ENCODE measurements around the gene ARHGAP15.
A peak's percentile ranks its signal among the peaks of the same experiment; 100 is the strongest.

Gene ARHGAP15

DNA sequence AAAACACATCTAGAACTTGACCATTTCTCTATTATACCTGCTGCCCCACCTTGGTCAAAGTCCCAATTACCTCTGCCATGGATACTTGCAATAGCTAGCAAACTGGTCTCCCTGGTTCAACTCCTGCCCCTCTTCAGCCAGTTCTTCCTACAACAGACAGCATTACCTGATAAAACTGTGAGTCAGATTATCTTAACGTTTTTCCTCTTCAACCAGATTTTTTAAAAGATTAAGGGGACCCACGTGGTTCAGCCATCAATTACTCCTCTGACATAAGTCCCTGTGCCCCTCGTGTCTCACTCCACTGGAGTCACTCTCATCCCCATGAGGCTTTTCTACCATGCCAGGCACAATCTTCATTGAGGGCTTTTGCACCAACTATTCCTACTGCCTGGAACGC, 5.3 kb upstream of the ARHGAP15 start:
- no peak overlapping the region for H2BK15ac ChIP-seq (ENCODE audit: low read length)
- H3K18ac ChIP-seq (ENCODE audit: low read length), result no peak overlapping the region
- no peaks in the 10 kb centered on the region for H3K9me3 ChIP-seq (replicated peaks in 1 of 2; ENCODE audit: control insufficient read depth in 2 of 2, insufficient read depth in 1 of 2, low read depth in 1 of 2, low read length in 2 of 2)
- H4K8ac ChIP-seq (ENCODE audit: low read depth, low read length), result no peak overlapping the region
- H3K4me1 ChIP-seq (ENCODE audit: control insufficient read depth in 2 of 2, insufficient read depth in 1 of 2, low read depth in 1 of 2, low read length in 2 of 2), result peaks cover 0 to 2% of the 10 kb centered on the region in 2 donors
- no peak overlapping the region for H2BK12ac ChIP-seq (ENCODE audit: low read length)
- no peak overlapping the region for H3K4me3 ChIP-seq (ENCODE audit: low read length in 2 of 2)
- H3K27me3 ChIP-seq (ENCODE audit: control insufficient read depth in 3 of 3, insufficient read depth in 3 of 3, low read depth in 1 of 3, low read length in 3 of 3), result no peaks in the 10 kb centered on the region
- no peaks in the 10 kb centered on the region for H3K79me1 ChIP-seq (ENCODE audit: low read depth, low read length)
- no peak overlapping the region for H2BK5ac ChIP-seq (ENCODE audit: low read length)
- no peak overlapping the region for H2AFZ ChIP-seq (ENCODE audit: low read length)
- H3K4me2 ChIP-seq (ENCODE audit: insufficient read depth, low read length, poor library complexity, severe bottlenecking), result no peak overlapping the region
- no CpG with 5 or more reads among the region's 4 CpGs for WGBS, 2 donors (ENCODE audit: extremely low coverage in 2 of 2, insufficient read length in 2 of 2, insufficient replicate concordance in 1 of 2)
- H3K23ac ChIP-seq (ENCODE audit: low read depth, low read length, poor library complexity), result no peak overlapping the region
- no peak overlapping the region for H2BK120ac ChIP-seq (ENCODE audit: low read depth, low read length)
- no peak for DNase-seq (ENCODE audit: low spot score)
- H3K36me3 ChIP-seq (replicated peaks in 1 of 2; ENCODE audit: control insufficient read depth in 2 of 2, insufficient read depth in 2 of 2, low read length in 2 of 2), result no peaks in the 10 kb centered on the region
- no peak overlapping the region for H3K27ac ChIP-seq (replicated peaks; ENCODE audit: low read length)
- H4K91ac ChIP-seq (ENCODE audit: low read depth, low read length, poor library complexity), result no peak overlapping the region
- no peak overlapping the region for H2AK5ac ChIP-seq (ENCODE audit: low read depth, low read length)
- H3K9ac ChIP-seq (ENCODE audit: low read depth, low read length, poor library complexity), result no peak overlapping the region
- no peak overlapping the region for H3K14ac ChIP-seq (ENCODE audit: low read length)
- H3K4ac ChIP-seq (ENCODE audit: low read length), result no peak overlapping the region

DNA sequence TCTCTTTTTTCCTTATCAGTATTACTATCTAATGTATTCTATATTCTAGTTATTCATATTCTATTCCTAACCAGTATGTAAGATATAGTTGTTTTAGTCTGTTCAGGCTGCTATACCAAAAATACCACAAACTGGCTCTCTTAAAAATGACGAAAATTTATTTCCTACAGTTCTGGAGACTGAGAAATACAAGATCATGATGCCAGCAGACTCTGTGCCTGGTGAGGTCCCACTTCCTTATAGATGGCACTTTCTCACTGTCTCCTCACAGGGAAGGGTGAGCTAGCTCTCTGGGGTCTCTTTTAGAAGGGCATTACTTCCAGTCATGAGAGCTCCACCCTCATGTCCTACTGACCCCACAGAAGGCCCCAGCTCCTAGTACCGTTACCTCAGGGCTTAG, 4.8 kb upstream of the ARHGAP15 start:
- H3K4ac ChIP-seq (ENCODE audit: low read length), result no peak overlapping the region
- peaks cover 0 to 2% of the 10 kb centered on the region in 2 donors for H3K4me1 ChIP-seq (ENCODE audit: control insufficient read depth in 2 of 2, insufficient read depth in 1 of 2, low read depth in 1 of 2, low read length in 2 of 2)
- H3K18ac ChIP-seq (ENCODE audit: low read length), result peak overlapping the region; percentile 64
- H2BK120ac ChIP-seq (ENCODE audit: low read depth, low read length), result no peak overlapping the region
- H3K27me3 ChIP-seq (ENCODE audit: control insufficient read depth in 3 of 3, insufficient read depth in 3 of 3, low read depth in 1 of 3, low read length in 3 of 3), result no peaks in the 10 kb centered on the region
- no peak overlapping the region for H3K27ac ChIP-seq (replicated peaks; ENCODE audit: low read length)
- H2AFZ ChIP-seq (ENCODE audit: low read length), result no peak overlapping the region
- no peak overlapping the region for H2BK12ac ChIP-seq (ENCODE audit: low read length)
- no CpG with 5 or more reads among the region's 2 CpGs for WGBS, 2 donors (ENCODE audit: extremely low coverage in 2 of 2, insufficient read length in 2 of 2, insufficient replicate concordance in 1 of 2)
- no peak overlapping the region for H2BK5ac ChIP-seq (ENCODE audit: low read length)
- no peak overlapping the region for H4K8ac ChIP-seq (ENCODE audit: low read depth, low read length)
- no peak overlapping the region for H3K14ac ChIP-seq (ENCODE audit: low read length)
- H3K4me2 ChIP-seq (ENCODE audit: insufficient read depth, low read length, poor library complexity, severe bottlenecking), result no peak overlapping the region
- no peaks in the 10 kb centered on the region for H3K9me3 ChIP-seq (replicated peaks in 1 of 2; ENCODE audit: control insufficient read depth in 2 of 2, insufficient read depth in 1 of 2, low read depth in 1 of 2, low read length in 2 of 2)
- H3K4me3 ChIP-seq (ENCODE audit: low read length in 2 of 2), result no peak overlapping the region
- DNase-seq (ENCODE audit: low spot score), result no peak
- no peak overlapping the region for H4K91ac ChIP-seq (ENCODE audit: low read depth, low read length, poor library complexity)
- no peak overlapping the region for H2BK15ac ChIP-seq (ENCODE audit: low read length)
- no peaks in the 10 kb centered on the region for H3K36me3 ChIP-seq (replicated peaks in 1 of 2; ENCODE audit: control insufficient read depth in 2 of 2, insufficient read depth in 2 of 2, low read length in 2 of 2)
- no peak overlapping the region for H3K23ac ChIP-seq (ENCODE audit: low read depth, low read length, poor library complexity)
- H2AK5ac ChIP-seq (ENCODE audit: low read depth, low read length), result no peak overlapping the region
- no peak overlapping the region for H3K9ac ChIP-seq (ENCODE audit: low read depth, low read length, poor library complexity)
- H3K79me1 ChIP-seq (ENCODE audit: low read depth, low read length), result no peaks in the 10 kb centered on the region

DNA sequence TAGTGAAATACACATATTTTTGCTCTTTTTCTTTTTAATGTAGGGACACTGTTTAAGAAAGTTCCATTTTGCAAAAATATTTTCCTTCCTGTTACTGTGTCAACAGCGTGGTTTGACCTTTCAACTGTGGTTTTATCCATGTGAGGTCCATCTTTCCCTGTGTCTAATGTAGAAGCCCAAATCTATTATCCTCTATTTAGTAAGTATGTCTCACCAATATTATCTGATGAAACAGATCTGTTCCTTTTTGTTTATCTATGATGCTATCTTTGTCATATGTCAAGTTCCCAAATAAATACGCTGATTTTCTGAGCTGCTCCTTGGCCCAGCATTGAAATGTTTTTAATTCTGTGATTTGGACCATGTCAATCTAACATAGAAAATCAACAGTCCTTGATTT, 3.5 kb upstream of the ARHGAP15 start:
- Histone ChIP-seq H3K27ac (replicated peaks; ENCODE audit: low read length) (no peak overlapping the region), H2BK15ac (ENCODE audit: low read length) (no peak overlapping the region), H2AFZ (ENCODE audit: low read length) (no peak overlapping the region), H3K14ac (ENCODE audit: low read length) (no peak overlapping the region), H2BK5ac (ENCODE audit: low read length) (no peak overlapping the region), H3K27me3 (ENCODE audit: control insufficient read depth in 3 of 3, insufficient read depth in 3 of 3, low read depth in 1 of 3, low read length in 3 of 3) (no peaks in the 10 kb centered on the region), H3K4me1 (ENCODE audit: control insufficient read depth in 2 of 2, insufficient read depth in 1 of 2, low read depth in 1 of 2, low read length in 2 of 2) (peaks cover 0 to 2% of the 10 kb centered on the region in 2 donors), H4K91ac (ENCODE audit: low read depth, low read length, poor library complexity) (no peak overlapping the region), H3K79me1 (ENCODE audit: low read depth, low read length) (no peaks in the 10 kb centered on the region), H3K4me3 (ENCODE audit: low read length in 2 of 2) (no peak overlapping the region), H2BK120ac (ENCODE audit: low read depth, low read length) (no peak overlapping the region), H3K9ac (ENCODE audit: low read depth, low read length, poor library complexity) (no peak overlapping the region), H3K36me3 (replicated peaks in 1 of 2; ENCODE audit: control insufficient read depth in 2 of 2, insufficient read depth in 2 of 2, low read length in 2 of 2) (no peaks in the 10 kb centered on the region), H3K4ac (ENCODE audit: low read length) (no peak overlapping the region), H2AK5ac (ENCODE audit: low read depth, low read length) (no peak overlapping the region), H3K18ac (ENCODE audit: low read length) (no peak overlapping the region), H3K23ac (ENCODE audit: low read depth, low read length, poor library complexity) (no peak overlapping the region), H3K9me3 (replicated peaks in 1 of 2; ENCODE audit: control insufficient read depth in 2 of 2, insufficient read depth in 1 of 2, low read depth in 1 of 2, low read length in 2 of 2) (no peaks in the 10 kb centered on the region), H2BK12ac (ENCODE audit: low read length) (no peak overlapping the region), H4K8ac (ENCODE audit: low read depth, low read length) (no peak overlapping the region), H3K4me2 (ENCODE audit: insufficient read depth, low read length, poor library complexity, severe bottlenecking) (no peak overlapping the region)
- no peak for DNase-seq (ENCODE audit: low spot score)
- WGBS, 2 donors (ENCODE audit: extremely low coverage in 2 of 2, insufficient read length in 2 of 2, insufficient replicate concordance in 1 of 2), result no CpG with 5 or more reads among the region's 2 CpGs

DNA sequence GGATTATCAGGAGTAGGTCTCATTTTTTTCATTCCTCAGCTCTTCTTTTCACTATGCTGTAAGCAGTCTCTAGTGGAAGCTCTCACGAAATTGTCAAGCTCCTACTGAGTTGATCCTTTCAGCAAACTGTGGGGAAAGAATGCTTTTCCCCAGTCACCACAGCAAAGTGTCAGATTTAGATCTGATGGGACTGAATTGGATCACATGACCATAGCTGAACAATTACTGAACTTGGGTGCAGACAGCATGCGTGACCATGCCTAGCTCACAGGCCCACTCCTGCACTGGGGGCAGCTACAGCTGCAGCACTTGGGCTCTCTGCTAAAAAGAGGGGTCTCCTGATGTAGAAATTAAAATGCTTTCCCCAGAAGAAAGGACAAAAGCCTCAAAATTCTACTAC, 3.1 kb downstream of the ARHGAP15 start:
- H2BK5ac ChIP-seq (ENCODE audit: low read length), result no peak overlapping the region
- no peaks in the 10 kb centered on the region for H3K27me3 ChIP-seq (ENCODE audit: control insufficient read depth in 3 of 3, insufficient read depth in 3 of 3, low read depth in 1 of 3, low read length in 3 of 3)
- H3K79me1 ChIP-seq (ENCODE audit: low read depth, low read length), result no peaks in the 10 kb centered on the region
- no peak overlapping the region for H2BK12ac ChIP-seq (ENCODE audit: low read length)
- H2BK15ac ChIP-seq (ENCODE audit: low read length), result no peak overlapping the region
- no peak overlapping the region for H4K8ac ChIP-seq (ENCODE audit: low read depth, low read length)
- no peak overlapping the region for H3K23ac ChIP-seq (ENCODE audit: low read depth, low read length, poor library complexity)
- H3K18ac ChIP-seq (ENCODE audit: low read length), result no peak overlapping the region
- H3K36me3 ChIP-seq (replicated peaks in 1 of 2; ENCODE audit: control insufficient read depth in 2 of 2, insufficient read depth in 2 of 2, low read length in 2 of 2), result no peaks in the 10 kb centered on the region
- no peak overlapping the region for H2AK5ac ChIP-seq (ENCODE audit: low read depth, low read length)
- WGBS, 2 donors (ENCODE audit: extremely low coverage in 2 of 2, insufficient read length in 2 of 2, insufficient replicate concordance in 1 of 2), result no CpG with 5 or more reads among the region's 2 CpGs
- no peak overlapping the region for H3K14ac ChIP-seq (ENCODE audit: low read length)
- no peak overlapping the region for H3K4ac ChIP-seq (ENCODE audit: low read length)
- H3K9ac ChIP-seq (ENCODE audit: low read depth, low read length, poor library complexity), result no peak overlapping the region
- no peak overlapping the region for H4K91ac ChIP-seq (ENCODE audit: low read depth, low read length, poor library complexity)
- no peak overlapping the region for H3K4me3 ChIP-seq (ENCODE audit: low read length in 2 of 2)
- peaks cover 2% of the 10 kb centered on the region in 2 donors for H3K4me1 ChIP-seq (ENCODE audit: control insufficient read depth in 2 of 2, insufficient read depth in 1 of 2, low read depth in 1 of 2, low read length in 2 of 2)
- no peaks in the 10 kb centered on the region for H3K9me3 ChIP-seq (replicated peaks in 1 of 2; ENCODE audit: control insufficient read depth in 2 of 2, insufficient read depth in 1 of 2, low read depth in 1 of 2, low read length in 2 of 2)
- no peak overlapping the region for H3K27ac ChIP-seq (replicated peaks; ENCODE audit: low read length)
- H2BK120ac ChIP-seq (ENCODE audit: low read depth, low read length), result no peak overlapping the region
- no peak for DNase-seq (ENCODE audit: low spot score)
- peak overlapping the region; percentile 56 for H2AFZ ChIP-seq (ENCODE audit: low read length)
- no peak overlapping the region for H3K4me2 ChIP-seq (ENCODE audit: insufficient read depth, low read length, poor library complexity, severe bottlenecking)
